Peyer's patch (tissue), 4 donors: ENCODE measurements around the gene PPP2R3A.

Experiments used
- POLR2A ChIP-seq, 2 donors: fragments of 450-650 bp; IDR thresholded peaks; one replicate each; pipeline ENCODE4 v1.5.1; 2017; ENCODE audit warnings: antibody characterized with exemption in 2 of 2, mild to moderate bottlenecking in 2 of 2, moderate library complexity in 2 of 2
- TF ChIP-seq, protein P1 (sequence below), 6 experiments: fragments of 450-650 bp in 4 of 6; fragments of 200-600 bp in 2 of 6; sonication (generic) in 1 of 6; IDR thresholded peaks; one replicate each; pipeline ENCODE4 v1.5.1; 2017 to 2019; ENCODE audit warnings: antibody characterized with exemption in 6 of 6, mild to moderate bottlenecking in 3 of 6, moderate library complexity in 1 of 6

DNA sequence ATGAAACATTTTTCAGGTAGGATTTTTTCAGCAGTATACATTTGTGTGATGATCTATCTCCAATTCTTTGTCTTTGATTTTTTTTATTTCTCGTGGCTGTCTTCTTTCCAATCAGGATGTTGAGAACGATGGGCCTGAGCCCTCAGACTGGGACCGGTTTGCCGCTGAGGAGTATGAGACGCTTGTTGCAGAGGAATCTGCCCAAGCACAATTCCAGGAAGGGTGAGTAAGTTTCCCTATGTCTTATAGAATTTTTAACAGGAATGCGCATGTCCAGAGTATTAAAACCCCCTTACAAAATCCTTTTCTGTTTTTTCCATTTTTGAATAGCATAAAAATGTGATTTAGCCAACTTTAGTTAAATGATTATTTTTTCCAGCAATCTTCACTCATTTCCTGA, 140.6 kb downstream of the PPP2R3A start:
- TF ChIP-seq, protein P1, sequence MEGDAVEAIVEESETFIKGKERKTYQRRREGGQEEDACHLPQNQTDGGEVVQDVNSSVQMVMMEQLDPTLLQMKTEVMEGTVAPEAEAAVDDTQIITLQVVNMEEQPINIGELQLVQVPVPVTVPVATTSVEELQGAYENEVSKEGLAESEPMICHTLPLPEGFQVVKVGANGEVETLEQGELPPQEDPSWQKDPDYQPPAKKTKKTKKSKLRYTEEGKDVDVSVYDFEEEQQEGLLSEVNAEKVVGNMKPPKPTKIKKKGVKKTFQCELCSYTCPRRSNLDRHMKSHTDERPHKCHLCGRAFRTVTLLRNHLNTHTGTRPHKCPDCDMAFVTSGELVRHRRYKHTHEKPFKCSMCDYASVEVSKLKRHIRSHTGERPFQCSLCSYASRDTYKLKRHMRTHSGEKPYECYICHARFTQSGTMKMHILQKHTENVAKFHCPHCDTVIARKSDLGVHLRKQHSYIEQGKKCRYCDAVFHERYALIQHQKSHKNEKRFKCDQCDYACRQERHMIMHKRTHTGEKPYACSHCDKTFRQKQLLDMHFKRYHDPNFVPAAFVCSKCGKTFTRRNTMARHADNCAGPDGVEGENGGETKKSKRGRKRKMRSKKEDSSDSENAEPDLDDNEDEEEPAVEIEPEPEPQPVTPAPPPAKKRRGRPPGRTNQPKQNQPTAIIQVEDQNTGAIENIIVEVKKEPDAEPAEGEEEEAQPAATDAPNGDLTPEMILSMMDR (IDR thresholded peaks at IDR 0.05) = no peak
- TF ChIP-seq POLR2A (IDR thresholded peaks at IDR 0.05) = no peak
